ENCODE data around the gene MRAP. TPM values are rescaled to one million over a fixed set of nuclear protein-coding genes. Genes with fewer than 3 reads are reported as not detected.

MRAP gene
- total RNA-seq, 1 experiment from 2014 or later: not detected

GRCh38 chr21:32281531-32281930, 17.1 kb upstream of the MRAP start:
- no peak overlapping the region for H3K4me2 ChIP-seq
- CTCF ChIA-PET: no interaction called here
- no peak for DNase-seq
- peaks cover 12% of the 10 kb centered on the region for H3K79me2 ChIP-seq (ENCODE audit: low read depth)
- H3K27me3 ChIP-seq (ENCODE audit: insufficient read depth, low read depth): no peaks in the 10 kb centered on the region
- H3K9me2 ChIP-seq (ENCODE audit: insufficient read depth): no peaks in the 10 kb centered on the region
- POLR2A ChIA-PET (ENCODE audit: unreplicated experiment): no interaction called here
- intact Hi-C loops (cut with micrococcal nuclease; ENCODE audit: unreplicated experiment): no loop called here
- TF ChIP-seq CTCF (conservative IDR thresholded peaks at IDR 0.05): no peak
- no peak for TF ChIP-seq EZH2 (IDR thresholded peaks at IDR 0.05; ENCODE audit: low read depth)
- no peaks in the 10 kb centered on the region for H3K36me3 ChIP-seq (ENCODE audit: low read depth)
- no peaks in the 10 kb centered on the region for H3F3A ChIP-seq (ENCODE audit: insufficient read depth, low read depth)
- no peak overlapping the region for H3K4me3 ChIP-seq
- no TSS peak for BruUV-seq (replicated peaks)
- no peaks in the 10 kb centered on the region for H4K20me1 ChIP-seq (ENCODE audit: insufficient read depth)
- no peak overlapping the region for H2AFZ ChIP-seq
- H3K4me1 ChIP-seq (replicated peaks; ENCODE audit: insufficient read depth): peaks cover 9% of the 10 kb centered on the region
- H3K9me3 ChIP-seq (ENCODE audit: insufficient read depth, low read depth): no peaks in the 10 kb centered on the region
- H3K27ac ChIP-seq: no peak overlapping the region

GRCh38 chr21:32282992-32283391, 15.7 kb upstream of the MRAP start:
- POLR2A ChIA-PET (ENCODE audit: unreplicated experiment): no interaction called here

GRCh38 chr21:32285476-32285875, 13.2 kb upstream of the MRAP start:
- no peak for DNase-seq
- no peaks in the 10 kb centered on the region for H3K36me3 ChIP-seq (ENCODE audit: low read depth)
- CTCF ChIA-PET: no interaction called here
- BruUV-seq (replicated peaks): no TSS peak
- POLR2A ChIA-PET (ENCODE audit: unreplicated experiment): no interaction called here
- H3K27ac ChIP-seq: no peak overlapping the region
- intact Hi-C loops (cut with micrococcal nuclease; ENCODE audit: unreplicated experiment): no loop called here
- H3K79me2 ChIP-seq (ENCODE audit: low read depth): no peaks in the 10 kb centered on the region
- TF ChIP-seq CTCF (conservative IDR thresholded peaks at IDR 0.05) (no peak), EZH2 (IDR thresholded peaks at IDR 0.05; ENCODE audit: low read depth) (no peak)
- H3K4me2 ChIP-seq: no peak overlapping the region
- H3K9me2 ChIP-seq (ENCODE audit: insufficient read depth): no peaks in the 10 kb centered on the region
- no peaks in the 10 kb centered on the region for H3K4me1 ChIP-seq (replicated peaks; ENCODE audit: insufficient read depth)
- no peak overlapping the region for H2AFZ ChIP-seq
- H4K20me1 ChIP-seq (ENCODE audit: insufficient read depth): no peaks in the 10 kb centered on the region
- no peaks in the 10 kb centered on the region for H3K9me3 ChIP-seq (ENCODE audit: insufficient read depth, low read depth)
- H3F3A ChIP-seq (ENCODE audit: insufficient read depth, low read depth): no peaks in the 10 kb centered on the region
- no peak overlapping the region for H3K4me3 ChIP-seq
- H3K27me3 ChIP-seq (ENCODE audit: insufficient read depth, low read depth): no peaks in the 10 kb centered on the region

More at GRCh38 chr21:32282992-32283391, 15.7 kb upstream of the MRAP start:
- Histone ChIP-seq H3K9me3 (ENCODE audit: insufficient read depth, low read depth) (no peaks in the 10 kb centered on the region), H3K9me2 (ENCODE audit: insufficient read depth) (no peaks in the 10 kb centered on the region), H3K36me3 (ENCODE audit: low read depth) (no peaks in the 10 kb centered on the region), H3K27me3 (ENCODE audit: insufficient read depth, low read depth) (no peaks in the 10 kb centered on the region), H3K79me2 (ENCODE audit: low read depth) (peaks cover 4% of the 10 kb centered on the region; the same call in 1 of the 2 replicates), H3K4me1 (replicated peaks; ENCODE audit: insufficient read depth) (peaks cover 2% of the 10 kb centered on the region; the same call in 1 of the 2 replicates), H3K4me2 (no peak overlapping the region), H4K20me1 (ENCODE audit: insufficient read depth) (no peaks in the 10 kb centered on the region), H3F3A (ENCODE audit: insufficient read depth, low read depth) (no peaks in the 10 kb centered on the region), H3K27ac (no peak overlapping the region), H2AFZ (no peak overlapping the region), H3K4me3 (no peak overlapping the region)
- intact Hi-C loops (cut with micrococcal nuclease; ENCODE audit: unreplicated experiment): no loop called here
- TF ChIP-seq CTCF (conservative IDR thresholded peaks at IDR 0.05): no peak
- no peak for TF ChIP-seq EZH2 (IDR thresholded peaks at IDR 0.05; ENCODE audit: low read depth)
- DNase-seq: no peak
- CTCF ChIA-PET: no interaction called here
- no TSS peak for BruUV-seq (replicated peaks)

Data from PC-9 (cell line).